Activated CD4-positive, alpha-beta memory T cell treated with anti-CD3 and anti-CD28 coated beads for 36 hours (primary cell): Measurements from ENCODE around the gene FRMPD2. TPM values are rescaled to one million over a fixed set of nuclear protein-coding genes. Genes with fewer than 3 reads are reported as not detected.

Source experiments
- CTCF ChIA-PET: fragments of 350-600 bp; sonication (Branson Sonifier 250); formaldehyde crosslinking; loops from one replicate; lab custom pipeline; 2021; ENCODE audit warnings: antibody characterized with exemption, inconsistent platforms; lab: Charles Lee
- POLR2A ChIA-PET: fragments of 350-600 bp; sonication (Branson Sonifier 250); formaldehyde crosslinking; loops from one replicate; lab custom pipeline; 2021; ENCODE audit warnings: antibody characterized with exemption; lab: Charles Lee
- DNase-seq: peaks from one replicate; pipeline ENCODE4 v3.0.0-alpha.2; 2020
- H3K27ac Mint-ChIP-seq: one replicate; pipeline ENCODE4 v1.8.0; 2021; ENCODE audit warnings: mixed read lengths
- H3K27me3 Mint-ChIP-seq: one replicate; pipeline ENCODE4 v1.8.0; 2021; ENCODE audit warnings: mixed read lengths
- H3K36me3 Mint-ChIP-seq: one replicate; pipeline ENCODE4 v1.8.0; 2021; ENCODE audit warnings: mixed read lengths
- H3K4me1 Mint-ChIP-seq: one replicate; pipeline ENCODE4 v1.8.0; 2021; ENCODE audit warnings: low read depth, mixed read lengths
- H3K4me3 Mint-ChIP-seq: one replicate; pipeline ENCODE4 v1.8.0; 2021; ENCODE audit warnings: mild to moderate bottlenecking, mixed read lengths
- H3K9me3 Mint-ChIP-seq: one replicate; pipeline ENCODE4 v1.8.0; 2021; ENCODE audit warnings: mixed read lengths
- intact Hi-C: fragments of 100-400 bp; cut with micrococcal nuclease; formaldehyde crosslinking; loops from one replicate; pipeline ENCODE4 v1.15.1; 2023
- total RNA-seq, 2 experiments: library from RNA; stranded (reverse); gene quantifications; one replicate each; pipeline ENCODE4 v1.2.3, GENCODE V29; 2021

FRMPD2 gene
- total RNA-seq, 2 experiments from 2014 or later: not detected

GRCh38 chr10:48266528-48266927 lies 8.0 kb downstream of the FRMPD2 start:
- peaks cover 3% of the 10 kb centered on the region for H3K4me1 Mint-ChIP-seq
- ChIA-PET POLR2A (no interaction called here), CTCF (no interaction called here)
- H3K27ac Mint-ChIP-seq: no peak overlapping the region
- no peaks in the 10 kb centered on the region for H3K36me3 Mint-ChIP-seq
- no peak overlapping the region for H3K4me3 Mint-ChIP-seq
- peaks cover 6% of the 10 kb centered on the region for H3K27me3 Mint-ChIP-seq
- H3K9me3 Mint-ChIP-seq: peaks cover 9% of the 10 kb centered on the region
- peak; percentile 39 for DNase-seq
- intact Hi-C loops: no loop called here

DNA sequence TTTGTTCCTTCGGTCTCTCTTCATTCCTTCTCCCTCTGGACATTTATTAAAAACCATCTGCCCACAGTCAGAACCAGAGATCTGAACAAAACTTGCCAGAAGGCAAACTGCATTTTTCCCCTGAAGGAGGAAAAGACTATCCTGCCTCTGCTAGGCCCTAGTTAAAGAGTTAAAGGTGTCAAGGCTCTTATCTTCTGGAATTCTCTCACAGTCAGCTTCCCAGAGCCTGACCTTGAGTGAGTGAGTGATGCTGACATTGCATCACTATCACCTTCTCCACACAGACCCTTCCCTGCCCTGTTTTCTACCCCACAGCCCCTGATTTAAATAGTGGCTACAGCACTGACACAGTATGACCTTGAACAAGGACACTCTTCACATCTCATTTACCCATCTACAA lies 16.4 kb downstream of the FRMPD2 start:
- no peaks in the 10 kb centered on the region for H3K4me1 Mint-ChIP-seq
- CTCF ChIA-PET: no interaction called here
- H3K27ac Mint-ChIP-seq: no peak overlapping the region
- POLR2A ChIA-PET: no interaction called here
- intact Hi-C loops: no loop called here
- H3K36me3 Mint-ChIP-seq: no peaks in the 10 kb centered on the region
- H3K4me3 Mint-ChIP-seq: no peak overlapping the region
- no peaks in the 10 kb centered on the region for H3K9me3 Mint-ChIP-seq
- DNase-seq: no peak
- H3K27me3 Mint-ChIP-seq: peaks cover 16% of the 10 kb centered on the region

GRCh38 chr10:48257407-48257961 lies 17.0 kb downstream of the FRMPD2 start:
- no peak overlapping the region for H3K4me3 Mint-ChIP-seq
- H3K36me3 Mint-ChIP-seq: no peaks in the 10 kb centered on the region
- H3K9me3 Mint-ChIP-seq: no peaks in the 10 kb centered on the region
- H3K27me3 Mint-ChIP-seq: peaks cover 16% of the 10 kb centered on the region
- no peaks in the 10 kb centered on the region for H3K4me1 Mint-ChIP-seq
- CTCF ChIA-PET: no interaction called here
- no peak for DNase-seq
- intact Hi-C loops: no loop called here
- POLR2A ChIA-PET: no interaction called here
- H3K27ac Mint-ChIP-seq: no peak overlapping the region

- intact Hi-C loops: no loop called here
- ChIA-PET CTCF (interaction anchor here (1.1 kb wide), 1 partner anchor 34 kb away, joined by 3 read pairs; no protein-coding TSS in a partner anchor), POLR2A (no interaction called here)
- DNase-seq: no peak
- Mint-ChIP-seq H3K27me3 (peaks cover 14% of the 10 kb centered on the region), H3K4me1 (no peaks in the 10 kb centered on the region), H3K4me3 (no peak overlapping the region), H3K9me3 (no peaks in the 10 kb centered on the region), H3K27ac (no peak overlapping the region), H3K36me3 (no peaks in the 10 kb centered on the region)
These were observed 18.8 kb downstream of the FRMPD2 start for GRCh38 chr10:48255722-48256121.

DNA sequence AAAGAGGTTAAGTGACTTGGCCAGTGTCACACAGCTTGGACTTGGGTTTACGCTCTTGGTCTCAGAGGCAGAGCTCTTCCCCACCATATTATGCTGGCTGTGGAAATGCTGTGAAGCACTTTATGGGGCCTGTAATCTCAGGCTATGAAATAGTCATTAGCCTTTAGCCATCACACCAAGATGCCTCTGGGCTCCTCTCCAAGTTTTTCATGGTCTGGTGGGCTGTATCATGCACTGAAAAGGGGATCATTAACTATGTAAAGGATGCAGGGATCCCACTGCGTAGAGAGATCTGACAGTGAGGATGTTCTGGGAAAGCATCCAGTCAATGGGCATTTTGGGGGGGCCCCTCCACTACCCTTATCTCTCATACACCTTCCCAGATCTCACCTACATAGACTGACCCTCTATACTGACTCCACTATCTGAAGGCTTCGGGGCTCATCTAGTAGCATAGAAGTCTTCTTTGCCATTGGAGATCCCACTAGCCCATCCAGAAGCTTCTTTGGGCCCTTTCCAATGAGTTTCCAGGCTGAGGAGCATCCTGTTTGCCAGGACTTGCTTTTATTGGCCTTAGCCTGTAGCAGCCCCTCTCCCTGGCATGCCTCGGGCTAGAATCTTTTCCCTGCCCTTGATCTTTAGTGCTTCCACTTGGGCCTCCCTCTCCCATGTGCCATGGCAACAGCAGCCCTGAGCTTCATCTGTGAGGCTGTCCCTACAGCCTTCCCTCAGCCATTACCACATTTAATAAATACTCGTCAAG lies 19.6 kb downstream of the FRMPD2 start:
- no peak overlapping the region for H3K27ac Mint-ChIP-seq
- ChIA-PET POLR2A (no interaction called here), CTCF (interaction anchor here (1.1 kb wide), 1 partner anchor 35 kb away, joined by 3 read pairs; no protein-coding TSS in a partner anchor)
- H3K36me3 Mint-ChIP-seq: no peaks in the 10 kb centered on the region
- peaks cover 9% of the 10 kb centered on the region for H3K27me3 Mint-ChIP-seq
- H3K9me3 Mint-ChIP-seq: no peaks in the 10 kb centered on the region
- DNase-seq: no peak
- H3K4me3 Mint-ChIP-seq: no peak overlapping the region
- no peaks in the 10 kb centered on the region for H3K4me1 Mint-ChIP-seq
- intact Hi-C loops: no loop called here

- no peak for DNase-seq
- Mint-ChIP-seq H3K36me3 (no peaks in the 10 kb centered on the region), H3K9me3 (no peaks in the 10 kb centered on the region), H3K27me3 (peaks cover 9% of the 10 kb centered on the region), H3K4me3 (no peak overlapping the region), H3K4me1 (no peaks in the 10 kb centered on the region), H3K27ac (no peak overlapping the region)
- ChIA-PET POLR2A (no interaction called here), CTCF (no interaction called here)
- intact Hi-C loops: no loop called here
These were observed 20.4 kb downstream of the FRMPD2 start for GRCh38 chr10:48253970-48254657.

- POLR2A ChIA-PET: no interaction called here
- no peak overlapping the region for H3K4me3 Mint-ChIP-seq
- intact Hi-C loops: no loop called here
- H3K27ac Mint-ChIP-seq: no peak overlapping the region
- no peak for DNase-seq
- no peaks in the 10 kb centered on the region for H3K36me3 Mint-ChIP-seq
- CTCF ChIA-PET: no interaction called here
- no peaks in the 10 kb centered on the region for H3K4me1 Mint-ChIP-seq
- no peaks in the 10 kb centered on the region for H3K27me3 Mint-ChIP-seq
- no peaks in the 10 kb centered on the region for H3K9me3 Mint-ChIP-seq
These were observed 22.2 kb downstream of the FRMPD2 start for GRCh38 chr10:48252354-48252650.

DNA sequence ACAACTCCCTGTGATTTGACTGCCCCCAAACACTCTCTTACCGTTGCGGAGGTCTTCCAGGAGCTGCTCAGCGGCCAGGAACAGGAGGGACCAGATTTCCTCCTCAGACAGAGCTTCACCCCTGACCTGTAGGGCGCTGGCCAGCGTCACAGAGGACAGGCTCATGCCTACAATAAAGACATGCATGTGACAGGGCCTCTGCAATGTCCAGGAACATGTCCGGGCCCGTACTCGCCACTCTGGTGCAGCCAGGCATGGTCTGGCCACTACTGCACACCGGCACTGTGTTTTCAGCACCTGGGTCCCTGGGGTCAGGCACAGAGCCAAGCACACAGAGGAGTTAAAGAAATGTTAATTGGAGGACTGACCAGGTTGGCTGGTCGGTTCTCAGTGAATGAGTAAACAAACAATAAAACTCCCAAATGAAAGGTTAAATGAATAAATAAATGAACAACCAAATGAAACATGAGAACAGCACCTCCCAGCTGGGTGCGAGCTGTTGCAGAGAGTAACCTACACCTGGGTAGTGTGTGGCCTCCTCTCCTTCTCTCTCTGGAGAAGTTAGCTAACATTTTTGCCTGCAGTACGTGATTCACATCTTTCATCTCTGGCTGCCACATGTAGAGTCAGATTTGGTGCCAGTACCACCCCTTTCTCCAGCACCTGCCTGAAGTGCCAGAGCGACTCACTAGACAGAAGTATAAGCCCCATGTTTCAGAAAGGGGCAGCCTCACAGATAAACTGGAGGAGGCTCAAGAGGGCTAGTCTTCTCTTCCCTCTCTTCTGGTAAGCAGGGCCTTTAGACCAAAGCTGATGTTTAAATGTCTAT lies 22.8 kb downstream of the FRMPD2 start:
- Mint-ChIP-seq H3K4me1 (no peaks in the 10 kb centered on the region), H3K27ac (no peak overlapping the region)
- POLR2A ChIA-PET: no interaction called here

GRCh38 chr10:48251152-48251524 lies 23.4 kb downstream of the FRMPD2 start:
- no peak for DNase-seq
- ChIA-PET POLR2A (no interaction called here), CTCF (no interaction called here)
- Mint-ChIP-seq H3K4me3 (no peak overlapping the region), H3K4me1 (no peaks in the 10 kb centered on the region), H3K27me3 (no peaks in the 10 kb centered on the region), H3K36me3 (no peaks in the 10 kb centered on the region), H3K9me3 (no peaks in the 10 kb centered on the region), H3K27ac (no peak overlapping the region)
- intact Hi-C loops: no loop called here

More for the DNA sequence above, 22.8 kb downstream of the FRMPD2 start:
- Mint-ChIP-seq H3K4me3 (no peak overlapping the region), H3K9me3 (no peaks in the 10 kb centered on the region), H3K36me3 (no peaks in the 10 kb centered on the region), H3K27me3 (no peaks in the 10 kb centered on the region)
- intact Hi-C loops: no loop called here
- CTCF ChIA-PET: no interaction called here
- DNase-seq: no peak

DNA sequence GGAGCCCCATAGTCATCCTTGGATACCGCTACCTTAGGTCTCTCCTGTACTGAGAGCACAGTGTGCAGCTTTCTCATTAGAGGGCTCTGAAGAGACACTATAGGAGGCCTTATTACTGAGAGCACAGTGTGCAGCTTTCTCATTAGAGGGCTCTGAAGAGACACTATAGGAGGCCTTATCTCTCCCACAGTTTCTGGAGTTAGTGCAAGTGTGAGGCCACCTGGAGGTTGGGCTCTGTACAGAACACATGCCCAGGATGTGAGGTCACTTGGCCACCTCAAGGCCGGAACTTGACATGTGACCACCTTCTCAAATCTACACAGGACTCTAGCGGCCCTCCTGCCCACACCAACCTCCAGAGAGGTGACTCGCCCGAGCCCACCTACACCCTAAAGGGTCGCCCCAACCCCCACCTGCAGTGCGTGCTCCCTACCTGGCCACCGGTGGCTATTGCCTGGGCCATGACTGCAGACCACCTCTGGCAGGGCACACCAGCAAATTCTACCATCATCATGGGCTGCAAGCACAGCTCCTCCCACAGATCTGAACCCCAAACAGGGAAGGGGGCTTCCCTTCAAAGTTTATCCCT lies 24.6 kb downstream of the FRMPD2 start:
- DNase-seq: no peak
- POLR2A ChIA-PET: no interaction called here
- intact Hi-C loops: no loop called here
- H3K27ac Mint-ChIP-seq: no peak overlapping the region
- H3K36me3 Mint-ChIP-seq: no peaks in the 10 kb centered on the region
- no peaks in the 10 kb centered on the region for H3K9me3 Mint-ChIP-seq
- CTCF ChIA-PET: no interaction called here
- no peaks in the 10 kb centered on the region for H3K4me1 Mint-ChIP-seq
- H3K4me3 Mint-ChIP-seq: no peak overlapping the region
- H3K27me3 Mint-ChIP-seq: no peaks in the 10 kb centered on the region

DNA sequence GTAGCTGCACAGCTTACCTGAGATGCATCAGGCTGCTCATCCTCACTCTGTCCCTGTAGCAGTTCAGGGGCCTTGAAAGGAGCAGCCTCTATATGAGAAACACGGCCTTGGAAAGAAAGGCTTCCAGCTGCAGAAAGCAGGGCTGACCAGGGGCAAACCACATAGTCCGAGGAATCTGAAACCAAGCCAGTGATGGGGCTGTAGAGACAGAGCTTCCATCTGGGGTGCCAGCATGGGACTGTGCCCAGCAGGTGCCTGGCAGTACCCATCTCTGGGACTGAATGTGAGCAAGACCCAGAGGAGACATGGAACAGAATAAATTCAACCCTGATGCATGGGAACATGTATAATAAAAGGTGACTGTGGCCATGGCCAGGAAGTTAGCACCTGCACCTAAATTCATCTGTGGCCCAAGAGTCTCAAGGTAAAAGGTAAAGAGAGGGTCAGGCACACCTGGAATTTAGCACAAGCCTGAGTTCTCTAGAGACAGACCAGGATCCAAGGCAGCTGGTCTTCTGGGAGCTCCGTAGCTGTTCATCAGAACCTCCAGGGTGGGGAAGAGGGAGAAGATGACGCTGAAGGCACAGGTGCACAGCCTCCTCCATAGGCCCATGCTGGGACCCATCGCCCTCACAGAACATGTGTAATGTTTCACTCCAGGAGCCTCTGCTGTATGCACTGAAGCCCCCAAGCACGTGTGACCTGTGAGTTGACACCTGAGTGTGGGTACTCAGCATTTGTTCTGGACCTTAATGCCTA lies 25.3 kb downstream of the FRMPD2 start:
- no peaks in the 10 kb centered on the region for H3K27me3 Mint-ChIP-seq
- no peaks in the 10 kb centered on the region for H3K9me3 Mint-ChIP-seq
- POLR2A ChIA-PET: no interaction called here

More for the DNA sequence above, 25.3 kb downstream of the FRMPD2 start:
- DNase-seq: no peak
- CTCF ChIA-PET: no interaction called here
- Mint-ChIP-seq H3K4me3 (no peak overlapping the region), H3K27ac (no peak overlapping the region), H3K4me1 (no peaks in the 10 kb centered on the region), H3K36me3 (no peaks in the 10 kb centered on the region)
- intact Hi-C loops: no loop called here
